ENCODE measurements around the gene LAMA4. TPM values are rescaled to one million over a fixed set of nuclear protein-coding genes. Genes with fewer than 3 reads are reported as not detected.

Gene LAMA4
- total and polyA plus RNA-seq, 2 of the 13 experiments (the other 11 are each of a cell fraction or from before 2014, with no cell fraction given): not detected

- no peak for TF ChIP-seq ELF4 (CRISPR knock-in tag; IDR thresholded peaks at IDR 0.05; ENCODE audit: borderline replicate concordance)
- no peak for TF ChIP-seq ZNF746 (CRISPR knock-in tag; IDR thresholded peaks at IDR 0.05)
- TF ChIP-seq ZSCAN9 (CRISPR knock-in tag; IDR thresholded peaks at IDR 0.05; ENCODE audit: borderline replicate concordance): no peak
- TF ChIP-seq PCBP2 (optimal IDR thresholded peaks at IDR 0.05; ENCODE audit: low read depth, low read length, poor library complexity, severe bottlenecking): no peak
- no peak for TF ChIP-seq HNRNPH1 (optimal IDR thresholded peaks at IDR 0.05; ENCODE audit: low read depth, low read length)
- TF ChIP-seq NR2F2 (IDR thresholded peaks at IDR 0.05; ENCODE audit: borderline replicate concordance, low read depth): no peak
- no peak for TF ChIP-seq TEF (CRISPR knock-in tag; IDR thresholded peaks at IDR 0.05)
- TF ChIP-seq ZNF546 (CRISPR knock-in tag; conservative IDR thresholded peaks at IDR 0.05): no peak
Measured at GRCh38 chr6:112302142-112302705, 47.9 kb upstream of the LAMA4 start (continued).

GRCh38 chr6:112300896-112301295 lies 46.5 kb upstream of the LAMA4 start:
- 0 out of 5 replicates have a peak, but pooled peaks cover 0 to 3% of the 10 kb centered on the region in 2 experiments for H3K27me3 ChIP-seq (ENCODE audit: control insufficient read depth in 1 of 2, insufficient read depth in 2 of 2, low read length in 2 of 2)
- TF ChIP-seq ARNT (IDR thresholded peaks at IDR 0.05) (no peak), GATAD1 (CRISPR knock-in tag; IDR thresholded peaks at IDR 0.05) (no peak), ISX (CRISPR knock-in tag; conservative IDR thresholded peaks at IDR 0.05) (no peak), TP53 (CRISPR knock-in tag; conservative IDR thresholded peaks at IDR 0.05) (no peak), POGZ (CRISPR knock-in tag; IDR thresholded peaks at IDR 0.05) (no peak), XRCC5 (optimal IDR thresholded peaks at IDR 0.05; ENCODE audit: low read length) (no peak), ZNF451 (CRISPR knock-in tag; IDR thresholded peaks at IDR 0.05) (no peak)
- no TSS peak for BruUV-seq (replicated peaks)
- H3K4me2 ChIP-seq (ENCODE audit: low read depth, low read length): no peak overlapping the region
- no peaks in the 10 kb centered on the region for H3K4me1 ChIP-seq (ENCODE audit: insufficient read depth, low read length)
- CTCF ChIA-PET (ENCODE audit: low intra/inter-chr PET ratio, low total read pairs): no interaction called here
- H4K20me1 ChIP-seq (ENCODE audit: insufficient read depth, low read length): no peaks in the 10 kb centered on the region
- no peak for DNase-seq (ENCODE audit: low spot score)
- no peaks in the 10 kb centered on the region for H3K9me3 ChIP-seq (ENCODE audit: low read length)
- no peak overlapping the region for H3K9ac ChIP-seq (ENCODE audit: insufficient read depth, low read depth, low read length)
- intact Hi-C loops (cut with micrococcal nuclease; ENCODE audit: unreplicated experiment): no loop called here
- H2AFZ ChIP-seq (ENCODE audit: low read length): no peak overlapping the region
- H3K27ac ChIP-seq (ENCODE audit: extremely low read length, insufficient read depth, low read length): no peak overlapping the region
- in situ Hi-C loops (cut with HindIII; ENCODE audit: extremely low pct_ligation_motif_present, low pct_unique_long_range_greater_than_20kb): no loop called here
- H3K4me3 ChIP-seq (replicated peaks in 1 of 3; ENCODE audit: insufficient read depth in 1 of 3, low read depth in 2 of 3, low read length in 3 of 3): no peak overlapping the region
- POLR2A ChIA-PET: no interaction called here
- no peak for ATAC-seq
- no peaks in the 10 kb centered on the region for H3K36me3 ChIP-seq (replicated peaks in 1 of 2; ENCODE audit: control insufficient read depth in 1 of 2, insufficient read depth in 2 of 2, low read length in 2 of 2)
- no peak for FAIRE-seq
- no peaks in the 10 kb centered on the region for H3K79me2 ChIP-seq (ENCODE audit: insufficient read depth, low read length)
